WTC11 (cell line): ENCODE data around the gene ZCCHC8. TPM values are rescaled to one million over a fixed set of nuclear protein-coding genes. Genes with fewer than 3 reads are reported as not detected.

ENCODE experiments used
- ATAC-seq: fragments of 200-7000 bp; cut with Tn5 transposase; 2 replicates; pipeline ENCODE4 v1.10.0; 2021; ENCODE audit warnings: mild to moderate bottlenecking, moderate library complexity
- CTCF ChIA-PET: fragments of 300-600 bp; sonication (Branson Sonifier 250); formaldehyde crosslinking; loops from one replicate; lab custom pipeline; 2021; ENCODE audit warnings: antibody characterized with exemption; lab: Charles Lee
- POLR2A ChIA-PET: fragments of 350-600 bp; sonication (Branson Sonifier 250); formaldehyde crosslinking; loops from one replicate; lab custom pipeline; 2021; ENCODE audit warnings: antibody characterized with exemption; lab: Charles Lee
- DNase-seq: peaks from one replicate; pipeline ENCODE4 v3.0.0; 2021; ENCODE audit warnings: low spot score
- H3K27ac Mint-ChIP-seq: 2 replicates; pipeline ENCODE4 v1.8.0; 2021; ENCODE audit warnings: mixed read lengths
- H3K27me3 Mint-ChIP-seq: 2 replicates; pipeline ENCODE4 v1.8.0; 2021; ENCODE audit warnings: low read depth, mild to moderate bottlenecking, moderate library complexity, mixed read lengths
- H3K36me3 Mint-ChIP-seq: 2 replicates; pipeline ENCODE4 v1.8.0; 2021; ENCODE audit warnings: mixed read lengths
- H3K4me1 Mint-ChIP-seq: 2 replicates; pipeline ENCODE4 v1.8.0; 2022; ENCODE audit warnings: mixed read lengths
- H3K4me3 Mint-ChIP-seq: 2 replicates; pipeline ENCODE4 v1.8.0; 2021; ENCODE audit warnings: mild to moderate bottlenecking, moderate library complexity, mixed read lengths
- H3K9me3 Mint-ChIP-seq: 2 replicates; pipeline ENCODE4 v1.8.0; 2021; ENCODE audit warnings: mixed read lengths
- CTCF ChIP-seq: fragments of 200-600 bp; IDR thresholded peaks from 2 replicates; pipeline ENCODE4 v1.8.0; 2022; ENCODE audit warnings: antibody characterized with exemption
- E2F5 ChIP-seq: sonication (generic); formaldehyde crosslinking; IDR thresholded peaks from 2 replicates; pipeline ENCODE4 v1.8.1; 2022; ENCODE audit warnings: mild to moderate bottlenecking, moderate library complexity, missing genetic modification reagents
- ETV6 ChIP-seq: sonication (generic); formaldehyde crosslinking; IDR thresholded peaks from 2 replicates; pipeline ENCODE4 v1.8.1; 2022; ENCODE audit warnings: mild to moderate bottlenecking, missing genetic modification reagents
- IRF1 ChIP-seq: sonication (generic); formaldehyde crosslinking; IDR thresholded peaks from 2 replicates; pipeline ENCODE4 v1.8.0; 2023; ENCODE audit warnings: missing genetic modification reagents
- IRF2 ChIP-seq: sonication (generic); formaldehyde crosslinking; IDR thresholded peaks from 2 replicates; pipeline ENCODE4 v1.8.0; 2022; ENCODE audit warnings: low read depth, missing genetic modification reagents, borderline replicate concordance
- JUN ChIP-seq: sonication (generic); formaldehyde crosslinking; IDR thresholded peaks from 2 replicates; pipeline ENCODE4 v1.8.0; 2023; ENCODE audit warnings: mild to moderate bottlenecking, missing genetic modification reagents
- NR2C2 ChIP-seq: sonication (generic); formaldehyde crosslinking; IDR thresholded peaks from 2 replicates; pipeline ENCODE4 v1.8.0; 2022; ENCODE audit warnings: mild to moderate bottlenecking, missing genetic modification reagents
- SMAD3 ChIP-seq: sonication (generic); formaldehyde crosslinking; IDR thresholded peaks from 2 replicates; pipeline ENCODE4 v1.8.0; 2022; ENCODE audit warnings: missing genetic modification reagents, mild to moderate bottlenecking, borderline replicate concordance
- TCF7 ChIP-seq: sonication (generic); formaldehyde crosslinking; IDR thresholded peaks from 2 replicates; pipeline ENCODE4 v1.8.0; 2022; ENCODE audit warnings: mild to moderate bottlenecking, low read depth, missing genetic modification reagents, moderate library complexity
- ZMAT4 ChIP-seq: fragments of 250-450 bp; sonication (Bioruptor Pico); IDR thresholded peaks from 2 replicates; pipeline ENCODE4 v1.9.0; 2021; ENCODE audit warnings: mild to moderate bottlenecking
- ZNF416 ChIP-seq: fragments of 250-450 bp; sonication (Bioruptor Pico); IDR thresholded peaks from 2 replicates; pipeline ENCODE4 v1.9.0; 2021; ENCODE audit warnings: mild to moderate bottlenecking, inconsistent platforms
- ZNF423 ChIP-seq: fragments of 250-450 bp; sonication (Bioruptor Pico); IDR thresholded peaks from 2 replicates; pipeline ENCODE4 v2.1.2; 2022; ENCODE audit warnings: mild to moderate bottlenecking, moderate library complexity
- total RNA-seq: library from RNA; stranded (reverse); gene quantifications from 3 replicates; pipeline ENCODE4 v1.2.3, GENCODE V29; 2021
- TF ChIP-seq, protein P1 (sequence below): fragments of 250-450 bp; sonication (Bioruptor Pico); IDR thresholded peaks from 2 replicates; pipeline ENCODE4 v2.1.2; 2022; ENCODE audit warnings: mild to moderate bottlenecking, moderate library complexity
- TF ChIP-seq, protein P2 (sequence below): sonication (generic); formaldehyde crosslinking; IDR thresholded peaks from 2 replicates; pipeline ENCODE4 v1.8.0; 2022; ENCODE audit warnings: mild to moderate bottlenecking, missing genetic modification reagents

Gene ZCCHC8
- total RNA-seq, 1 experiment from 2014 or later, result 28.4 TPM

DNA sequence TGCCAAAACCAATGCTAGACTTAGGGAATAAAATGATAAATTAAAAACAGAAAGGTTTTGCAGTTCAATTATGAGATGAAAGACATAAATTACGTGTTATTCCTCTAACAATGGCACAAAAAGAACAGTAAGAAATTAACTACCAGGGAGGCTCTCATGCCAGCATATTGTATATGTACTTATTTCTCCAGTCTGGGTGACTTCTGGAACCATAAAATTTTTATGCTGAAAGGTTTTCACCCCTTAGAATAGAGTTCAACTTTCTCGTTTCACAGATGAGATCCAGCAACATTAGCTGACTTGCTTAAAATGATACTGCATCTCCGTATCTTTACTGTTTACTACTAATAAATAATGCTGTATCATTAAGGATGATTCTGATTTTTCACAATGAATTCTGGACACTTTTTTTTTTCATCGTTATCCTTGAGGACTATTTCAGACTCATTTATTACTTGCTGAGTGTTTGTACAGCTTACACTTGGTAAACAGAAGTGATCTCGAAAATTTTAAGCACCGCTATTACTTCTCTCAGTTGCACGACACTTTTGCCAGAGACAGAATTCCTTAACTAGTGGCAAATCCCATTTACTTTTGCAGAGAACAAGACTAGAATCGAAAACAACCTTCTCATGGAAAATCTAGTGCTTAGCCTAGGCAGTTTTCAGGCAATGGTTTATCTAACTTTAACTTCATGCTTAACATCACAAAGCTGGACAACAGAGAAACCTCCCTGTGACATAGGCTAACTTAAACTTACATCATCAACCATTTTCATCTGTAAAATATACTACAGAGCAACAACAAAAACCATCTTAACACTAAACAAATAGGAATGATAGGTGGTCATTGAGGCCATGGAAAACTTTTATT is 23.4 kb upstream of the ZCCHC8 start:
- H3K4me1 Mint-ChIP-seq, result peaks cover 18% of the 10 kb centered on the region
- peaks cover 51% of the 10 kb centered on the region for H3K36me3 Mint-ChIP-seq
- H3K27me3 Mint-ChIP-seq, result no peaks in the 10 kb centered on the region
- ATAC-seq (no peak), DNase-seq (no peak)
- peak overlapping the region; percentile 95 for H3K4me3 Mint-ChIP-seq
- peak overlapping the region; percentile 92 for H3K27ac Mint-ChIP-seq
- H3K9me3 Mint-ChIP-seq, result no peaks in the 10 kb centered on the region
- ChIA-PET CTCF (interaction anchor here (0.6 kb wide), 1 partner anchor 124 kb away, joined by 3 read pairs; no protein-coding TSS in a partner anchor), POLR2A (interaction anchor here (1.8 kb wide), 1 partner anchor 23 kb away, joined by 9 read pairs; the partner anchor contains the start of gene ZCCHC8)
- TF ChIP-seq ZNF416 (CRISPR knock-in tag) (no peak), TCF7 (CRISPR knock-in tag) (no peak), IRF1 (CRISPR knock-in tag) (no peak)

- H3K36me3 Mint-ChIP-seq, result peaks cover 59% of the 10 kb centered on the region
- CTCF ChIA-PET, result no interaction called here
- TF ChIP-seq ZNF423 (CRISPR knock-in tag) (no peak), JUN (CRISPR knock-in tag) (no peak), IRF2 (CRISPR knock-in tag) (no peak), E2F5 (CRISPR knock-in tag) (no peak), NR2C2 (CRISPR knock-in tag) (no peak)
- TF ChIP-seq, all 79 proteins: peak for 0
- H3K27me3 Mint-ChIP-seq, result no peaks in the 10 kb centered on the region
- POLR2A ChIA-PET, result interaction anchor here (0.6 to 1.8 kb wide), 2 partner anchors 22 to 1314 kb away, joined by 3 to 9 read pairs; partner anchors contain the start of gene ZCCHC8
- peaks cover 18% of the 10 kb centered on the region for H3K4me1 Mint-ChIP-seq
- H3K4me3 Mint-ChIP-seq, result peak overlapping the region; percentile 95
- H3K27ac Mint-ChIP-seq, result peak overlapping the region; percentile 92
- no peak for DNase-seq
- ATAC-seq, result no peak
- H3K9me3 Mint-ChIP-seq, result no peaks in the 10 kb centered on the region
These were observed 22.5 kb upstream of the ZCCHC8 start for GRCh38 chr12:122523280-122523679.

DNA sequence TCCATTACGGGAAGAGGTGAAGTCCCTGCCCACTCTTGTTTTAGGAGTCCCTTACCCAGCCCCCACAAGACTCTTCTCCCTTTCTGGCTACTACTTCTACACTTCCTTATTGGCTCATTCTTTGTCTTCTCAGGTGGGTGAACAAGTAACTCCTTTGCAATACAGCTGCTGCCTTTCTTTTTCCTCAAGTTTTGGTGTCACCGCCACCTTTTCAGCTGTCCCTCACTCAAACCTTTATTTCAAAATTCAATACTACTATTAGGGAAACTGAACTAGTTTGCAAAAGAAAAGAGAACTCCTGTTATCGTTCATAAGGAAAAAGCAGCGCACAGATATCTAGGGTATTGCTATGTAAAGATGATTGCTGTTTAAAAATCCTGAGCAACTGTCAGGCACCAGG is 19.9 kb upstream of the ZCCHC8 start:
- ChIA-PET POLR2A (interaction anchor here (0.6 kb wide), 1 partner anchor 12 kb away, joined by 4 read pairs; no protein-coding TSS in a partner anchor), CTCF (no interaction called here)
- ATAC-seq (no peak), DNase-seq (no peak)
- Mint-ChIP-seq H3K36me3 (peaks cover 85% of the 10 kb centered on the region), H3K4me1 (peaks cover 18% of the 10 kb centered on the region), H3K27me3 (no peaks in the 10 kb centered on the region), H3K9me3 (no peaks in the 10 kb centered on the region), H3K27ac (peak overlapping the region; percentile 47; the same call in 1 of the 2 replicates), H3K4me3 (no peak overlapping the region)
- TF ChIP-seq CTCF (no peak), ZMAT4 (CRISPR knock-in tag) (no peak), SMAD3 (CRISPR knock-in tag) (no peak), ETV6 (CRISPR knock-in tag) (no peak)
- TF ChIP-seq, protein P1, sequence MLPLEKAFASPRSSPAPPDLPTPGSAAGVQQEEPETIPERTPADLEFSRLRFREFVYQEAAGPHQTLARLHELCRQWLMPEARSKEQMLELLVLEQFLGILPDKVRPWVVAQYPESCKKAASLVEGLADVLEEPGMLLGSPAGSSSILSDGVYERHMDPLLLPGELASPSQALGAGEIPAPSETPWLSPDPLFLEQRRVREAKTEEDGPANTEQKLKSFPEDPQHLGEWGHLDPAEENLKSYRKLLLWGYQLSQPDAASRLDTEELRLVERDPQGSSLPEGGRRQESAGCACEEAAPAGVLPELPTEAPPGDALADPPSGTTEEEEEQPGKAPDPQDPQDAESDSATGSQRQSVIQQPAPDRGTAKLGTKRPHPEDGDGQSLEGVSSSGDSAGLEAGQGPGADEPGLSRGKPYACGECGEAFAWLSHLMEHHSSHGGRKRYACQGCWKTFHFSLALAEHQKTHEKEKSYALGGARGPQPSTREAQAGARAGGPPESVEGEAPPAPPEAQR (CRISPR knock-in tag), result no peak
- TF ChIP-seq, protein P2, sequence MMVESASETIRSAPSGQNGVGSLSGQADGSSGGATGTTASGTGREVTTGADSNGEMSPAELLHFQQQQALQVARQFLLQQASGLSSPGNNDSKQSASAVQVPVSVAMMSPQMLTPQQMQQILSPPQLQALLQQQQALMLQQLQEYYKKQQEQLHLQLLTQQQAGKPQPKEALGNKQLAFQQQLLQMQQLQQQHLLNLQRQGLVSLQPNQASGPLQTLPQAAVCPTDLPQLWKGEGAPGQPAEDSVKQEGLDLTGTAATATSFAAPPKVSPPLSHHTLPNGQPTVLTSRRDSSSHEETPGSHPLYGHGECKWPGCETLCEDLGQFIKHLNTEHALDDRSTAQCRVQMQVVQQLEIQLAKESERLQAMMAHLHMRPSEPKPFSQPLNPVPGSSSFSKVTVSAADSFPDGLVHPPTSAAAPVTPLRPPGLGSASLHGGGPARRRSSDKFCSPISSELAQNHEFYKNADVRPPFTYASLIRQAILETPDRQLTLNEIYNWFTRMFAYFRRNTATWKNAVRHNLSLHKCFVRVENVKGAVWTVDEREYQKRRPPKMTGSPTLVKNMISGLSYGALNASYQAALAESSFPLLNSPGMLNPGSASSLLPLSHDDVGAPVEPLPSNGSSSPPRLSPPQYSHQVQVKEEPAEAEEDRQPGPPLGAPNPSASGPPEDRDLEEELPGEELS (CRISPR knock-in tag), result no peak
